HG03571 (cell line): Measurements from ENCODE around the gene MUC16.
"Not testable (repeated sequence)": the region's sequence is repeated elsewhere in the genome, so short reads cannot be mapped to it uniquely, and the experiment has no call there.

ENCODE experiments used
- ATAC-seq: cut with Tn5 transposase; IDR thresholded peaks from one replicate; pipeline ENCODE4 v1.9.1; 2021; ENCODE audit not compliant: unreplicated experiment

MUC16 gene

DNA sequence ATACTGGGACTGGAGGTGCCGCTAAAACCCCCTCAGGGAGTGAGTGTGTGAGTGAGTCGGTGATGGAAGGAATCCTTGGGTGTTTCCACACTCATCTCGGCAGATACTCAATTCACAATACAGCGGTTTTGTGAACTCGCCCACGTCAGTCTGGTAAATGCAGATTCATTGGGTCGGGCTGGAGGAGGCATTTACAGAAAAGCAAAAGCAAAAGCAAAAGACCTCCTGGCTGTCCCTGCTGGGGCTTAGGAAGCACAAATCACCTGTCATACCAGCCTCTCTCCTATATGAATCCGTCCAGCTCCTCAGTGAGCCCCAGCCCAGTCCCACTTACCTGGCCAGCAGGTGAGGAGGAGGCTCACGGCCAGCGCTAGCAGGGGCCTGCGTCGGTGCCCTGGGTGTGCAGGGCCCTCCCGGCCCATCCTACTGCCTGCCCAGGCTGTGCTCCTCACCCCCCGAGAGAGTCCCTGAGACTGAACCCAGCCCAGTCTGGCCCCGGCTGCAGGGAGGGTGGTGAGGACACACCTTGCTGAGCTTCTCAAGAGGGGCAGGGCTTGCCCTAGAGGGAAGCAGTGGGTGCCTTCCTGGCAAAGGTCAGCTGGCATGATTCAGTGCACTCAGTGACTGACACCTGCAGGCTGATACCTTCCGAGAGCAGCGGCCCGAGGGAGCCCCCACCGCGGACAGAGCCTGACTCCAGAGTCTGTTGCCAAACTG is at the start of gene MUC16:
Gene MUC16 (minus strand): TSS at position 475 of the 717 bp plus-strand sequence.
- no peak for ATAC-seq

DNA sequence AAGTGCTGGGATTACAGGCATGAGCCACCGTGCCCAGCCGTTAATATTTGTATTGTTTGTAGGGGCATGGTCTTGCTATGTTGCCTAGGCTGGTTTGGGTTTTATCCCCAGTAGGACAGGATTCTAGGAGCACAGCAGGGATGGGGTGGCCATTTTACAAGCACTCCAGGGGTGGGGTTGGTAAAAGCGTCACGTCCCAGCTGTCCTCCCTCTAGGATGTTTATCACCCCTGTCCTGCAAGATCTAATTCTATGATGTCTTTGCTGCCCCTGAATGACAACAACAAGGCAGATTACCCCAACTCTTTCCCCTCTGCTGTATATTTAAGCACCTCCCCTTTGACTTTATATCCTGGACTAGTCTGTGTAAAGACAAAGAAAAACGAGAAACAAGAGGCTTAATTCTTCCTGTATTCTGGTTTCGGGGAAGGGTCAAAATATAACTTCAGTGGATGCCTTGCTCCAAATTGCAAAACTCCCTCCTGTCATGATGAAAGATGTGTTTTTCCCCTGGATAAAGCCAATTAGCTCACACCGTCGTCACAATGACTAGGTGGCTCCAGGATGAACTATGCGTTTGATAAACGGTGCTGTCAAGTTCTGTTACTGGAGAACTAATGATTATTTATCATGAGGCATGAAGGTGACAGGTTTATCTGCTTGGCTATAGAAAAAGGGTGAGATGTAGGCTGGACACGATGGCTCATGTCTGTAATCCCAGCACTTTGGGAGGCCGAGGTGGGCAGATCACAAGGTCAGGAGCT is 48.9 kb upstream of the MUC16 start:
- no peak for ATAC-seq

DNA sequence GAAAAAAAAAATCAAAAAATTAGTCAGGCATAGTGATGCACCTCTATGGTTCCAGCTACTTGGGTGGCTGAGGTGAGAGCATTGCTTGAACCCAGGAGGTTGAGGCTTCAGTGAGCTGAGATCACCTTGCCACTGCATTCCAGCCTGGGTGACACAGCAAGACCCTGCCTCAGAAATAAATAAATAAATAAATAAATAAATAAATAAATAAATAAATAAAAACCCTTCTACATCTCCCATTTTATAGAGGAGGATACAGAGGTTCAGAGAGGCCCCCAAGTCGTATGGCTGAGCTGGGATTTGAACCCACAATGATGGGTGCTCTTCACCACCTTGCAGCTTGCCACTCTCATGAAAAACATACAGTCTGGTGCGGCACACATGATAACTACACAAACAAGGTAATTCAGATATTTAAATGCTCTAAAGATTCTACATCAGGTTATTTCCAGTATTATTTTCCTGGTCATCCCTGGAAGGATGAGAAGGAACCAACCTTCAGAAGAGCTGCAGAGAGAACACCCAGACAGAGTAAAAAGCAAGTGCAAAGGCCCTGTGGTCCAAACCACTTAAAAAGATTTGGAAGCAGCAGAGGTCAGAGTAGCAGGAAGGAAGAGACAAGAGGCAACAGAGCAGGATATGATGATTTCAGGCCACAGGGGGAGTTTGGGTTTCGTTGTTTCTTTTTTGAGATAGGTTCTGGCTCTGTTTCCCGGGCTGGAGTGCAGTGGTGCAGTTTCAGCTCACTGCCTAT is 47.5 kb upstream of the MUC16 start:
- no peak for ATAC-seq

DNA sequence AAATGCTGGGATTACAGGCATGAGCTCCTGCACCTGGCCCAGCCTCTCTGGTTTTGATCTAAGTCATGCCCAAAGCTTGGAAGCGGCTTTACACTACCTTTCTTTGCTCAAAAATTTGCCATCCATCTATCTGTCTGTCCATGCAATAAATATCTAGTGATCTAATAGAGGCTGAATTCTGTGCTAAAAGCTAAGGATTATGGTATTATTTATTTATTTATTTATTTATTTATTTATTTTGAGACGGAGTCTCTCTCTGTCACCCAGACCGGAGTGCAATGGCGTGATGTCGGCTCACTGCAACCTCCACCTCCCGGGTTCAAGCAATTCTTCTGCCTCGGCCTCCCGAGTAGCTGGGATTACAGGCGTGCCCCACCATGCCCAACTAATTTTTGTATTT is 45.9 kb upstream of the MUC16 start:
- not testable (repeated sequence) for ATAC-seq

DNA sequence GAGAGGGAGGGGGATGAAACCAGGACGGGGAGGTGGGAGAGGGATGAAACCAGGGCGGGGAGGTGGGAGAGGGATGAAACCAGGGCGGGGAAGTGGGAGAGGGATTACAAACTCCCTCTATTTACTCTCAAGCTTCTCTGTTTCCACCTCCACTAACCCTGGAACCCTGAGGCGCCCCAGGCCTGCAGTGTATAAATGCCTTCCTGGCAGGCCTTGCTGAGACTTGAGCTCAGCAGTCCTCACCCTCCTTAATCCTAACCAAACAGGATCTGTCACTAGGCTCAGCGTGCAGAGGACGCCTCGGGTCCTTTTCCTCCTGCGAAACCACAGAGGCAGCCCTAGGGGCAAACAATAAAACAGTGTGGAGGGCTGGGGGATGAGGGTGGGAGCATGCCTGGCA is 44.6 kb upstream of the MUC16 start:
- no peak for ATAC-seq

DNA sequence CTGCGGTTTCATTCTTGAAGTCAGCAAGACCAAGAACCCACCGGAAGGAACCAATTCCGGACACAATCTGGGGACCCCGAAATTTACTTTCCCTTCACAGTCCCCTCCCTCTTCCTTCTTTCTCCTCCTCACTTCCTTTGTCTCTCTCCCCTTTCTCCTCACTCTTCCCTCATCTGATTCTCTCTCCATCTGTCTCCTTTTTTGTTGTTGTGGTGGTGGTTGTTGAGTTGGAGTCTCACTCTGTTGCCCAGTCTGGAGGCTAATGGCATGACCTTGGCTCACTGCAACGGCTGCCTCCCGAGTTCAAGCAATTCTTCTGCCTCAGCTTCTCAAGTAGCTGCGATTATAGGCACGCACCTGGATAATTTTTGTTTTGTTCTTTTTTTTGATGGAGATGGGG is 44.0 kb upstream of the MUC16 start:
- ATAC-seq = no peak

DNA sequence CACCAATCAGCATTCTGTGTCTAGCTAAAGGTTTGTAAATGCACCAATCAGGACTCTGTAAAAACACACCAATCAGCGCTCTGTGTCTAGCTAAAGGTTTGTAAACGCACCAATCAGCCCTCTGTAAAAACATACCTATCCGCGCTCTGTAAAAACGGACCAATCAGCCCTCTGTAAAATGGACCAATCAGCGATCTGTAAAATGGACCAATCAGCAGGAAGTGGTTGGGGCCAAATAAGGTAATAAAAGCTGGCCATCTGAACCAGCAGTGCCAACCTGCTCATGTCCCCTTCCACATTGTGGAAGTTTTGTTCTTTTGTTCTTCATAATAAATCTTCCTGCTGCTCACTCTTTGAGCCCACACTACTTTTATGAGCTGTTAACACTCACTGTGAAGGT is 43.5 kb upstream of the MUC16 start:
- ATAC-seq = not testable (repeated sequence)

DNA sequence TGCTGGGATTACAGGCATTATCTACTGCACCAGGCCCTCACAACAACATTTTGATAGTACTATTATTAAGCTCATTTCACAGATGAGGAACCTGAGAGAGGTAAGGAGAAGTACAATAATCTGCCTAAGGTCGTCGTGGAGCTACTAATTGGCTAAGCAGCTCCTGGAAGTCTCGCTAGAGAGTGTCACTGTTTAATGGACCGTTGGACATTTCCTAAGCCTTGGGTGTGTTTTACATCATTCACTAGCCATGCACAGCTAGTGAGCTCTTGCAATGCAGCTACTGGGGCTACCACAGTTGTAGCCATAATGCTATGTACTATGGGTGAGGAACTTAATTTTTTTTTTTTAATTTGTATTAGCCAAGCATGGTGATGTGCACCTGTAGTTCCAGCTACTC is 42.7 kb upstream of the MUC16 start:
- ATAC-seq = no peak

DNA sequence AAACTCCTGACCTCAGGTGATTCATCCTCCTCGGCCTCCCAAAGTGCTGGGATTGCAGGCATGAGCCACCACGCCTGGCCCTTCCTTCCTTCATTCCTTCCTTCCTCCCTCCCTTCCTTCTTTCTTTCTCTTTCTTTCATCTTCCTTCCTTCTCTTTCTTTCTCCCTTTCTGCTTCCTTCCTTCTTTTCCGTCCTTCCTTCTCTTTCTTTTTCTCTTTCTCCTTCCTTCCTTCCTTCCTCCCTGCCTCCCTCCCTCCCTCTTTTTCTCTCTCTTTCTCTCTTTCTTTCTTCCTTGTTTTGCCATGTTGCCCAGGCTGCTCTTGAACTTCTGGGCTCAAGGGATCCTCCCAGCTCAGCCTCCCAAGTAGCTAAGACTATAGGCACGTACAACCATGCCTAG is 36.5 kb upstream of the MUC16 start:
- ATAC-seq = no peak

DNA sequence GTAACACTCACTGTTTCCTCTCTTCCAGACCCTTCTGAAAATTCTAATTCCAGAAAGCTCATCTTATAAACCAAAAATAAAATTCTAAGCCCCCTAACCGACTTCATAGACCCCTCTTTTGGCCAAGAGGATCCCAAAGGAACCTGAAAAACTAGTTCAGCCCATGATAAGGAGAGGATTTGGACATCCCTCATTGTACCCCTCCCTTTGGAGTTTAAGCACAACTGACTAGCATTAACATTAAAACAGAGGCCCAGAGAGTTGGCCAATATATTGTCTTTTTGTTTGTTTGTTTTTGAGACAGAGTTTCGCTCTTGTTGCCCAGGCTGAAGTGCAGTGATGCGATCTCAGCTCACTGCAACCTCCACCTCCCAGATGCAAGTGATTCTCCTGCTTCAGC is 34.2 kb upstream of the MUC16 start:
- no peak for ATAC-seq

DNA sequence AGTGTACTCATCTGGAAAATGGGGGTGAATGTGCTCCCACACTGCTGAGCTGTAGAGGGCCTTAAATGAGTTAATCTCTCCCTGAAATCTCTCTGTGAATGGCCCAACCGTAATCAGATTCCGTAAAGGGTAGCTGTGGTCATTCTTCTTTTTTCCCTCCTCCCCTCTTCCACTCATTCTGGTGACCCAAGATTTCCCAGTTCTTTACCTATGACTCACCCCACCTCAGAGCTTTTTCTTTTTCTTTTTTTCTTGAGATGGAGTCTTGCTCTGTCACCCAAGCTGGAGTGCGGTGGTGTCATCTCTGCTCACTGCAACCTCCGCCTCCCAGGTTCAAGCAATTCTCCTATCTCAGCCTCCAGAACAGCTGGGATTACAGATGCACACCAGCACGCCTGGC is 33.3 kb upstream of the MUC16 start:
- no peak for ATAC-seq

DNA sequence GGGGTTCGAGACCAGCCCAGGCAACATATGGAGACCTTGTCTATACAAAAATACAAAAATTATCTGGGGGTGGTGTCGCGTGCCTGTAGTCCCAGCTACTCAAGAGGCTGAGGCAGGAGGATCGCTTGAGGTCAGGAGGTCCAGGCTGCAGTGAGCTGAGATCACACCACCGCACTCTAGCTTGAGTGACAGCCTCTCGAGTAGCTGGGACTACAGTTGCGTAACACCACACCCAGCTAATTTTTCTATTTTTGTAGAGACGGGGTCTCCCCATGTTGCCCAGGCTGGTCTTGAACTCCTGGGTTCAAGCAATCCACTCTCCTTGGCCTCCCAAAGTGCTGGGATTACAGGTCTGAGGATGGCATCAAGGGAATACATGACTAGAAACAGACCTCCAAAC is 30.8 kb upstream of the MUC16 start:
- ATAC-seq = no peak

DNA sequence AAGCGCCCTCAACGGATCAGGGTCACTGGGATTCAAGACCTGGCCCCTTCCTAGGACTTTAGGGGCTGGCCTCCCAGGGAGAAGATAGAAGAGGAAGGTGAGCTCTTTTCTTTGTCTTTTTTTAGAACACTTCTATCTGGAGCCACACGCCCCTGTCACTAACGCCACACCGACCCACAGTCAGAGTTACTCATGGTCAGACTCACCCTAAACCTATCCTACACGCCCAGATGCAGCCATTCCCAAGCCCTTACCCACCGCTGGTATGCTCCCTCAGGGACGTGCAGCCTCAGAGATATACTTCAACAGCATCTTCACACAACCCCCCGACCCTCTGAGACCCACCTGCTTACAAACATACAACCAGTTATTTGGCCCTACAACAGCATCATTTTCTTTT is 29.9 kb upstream of the MUC16 start:
- ATAC-seq = no peak

DNA sequence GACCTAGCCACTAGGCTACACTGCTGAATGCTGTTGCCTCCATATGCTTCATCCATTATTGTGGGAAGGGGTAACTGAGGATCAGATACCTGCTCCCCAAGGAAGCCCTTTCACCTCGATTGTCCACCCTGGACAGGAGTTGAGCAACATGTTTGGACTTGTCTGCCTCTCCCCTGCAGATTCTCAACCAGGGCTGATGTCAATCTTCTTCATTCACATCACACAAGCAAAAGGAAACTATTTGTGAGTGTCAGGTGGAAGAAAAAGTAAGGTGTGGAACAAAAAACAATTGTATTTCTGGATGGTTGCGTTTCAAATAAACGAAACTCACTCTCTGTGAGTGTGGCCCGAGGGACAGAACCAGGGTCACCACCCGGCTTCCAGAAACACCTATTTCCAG is 29.5 kb upstream of the MUC16 start:
- no peak for ATAC-seq

DNA sequence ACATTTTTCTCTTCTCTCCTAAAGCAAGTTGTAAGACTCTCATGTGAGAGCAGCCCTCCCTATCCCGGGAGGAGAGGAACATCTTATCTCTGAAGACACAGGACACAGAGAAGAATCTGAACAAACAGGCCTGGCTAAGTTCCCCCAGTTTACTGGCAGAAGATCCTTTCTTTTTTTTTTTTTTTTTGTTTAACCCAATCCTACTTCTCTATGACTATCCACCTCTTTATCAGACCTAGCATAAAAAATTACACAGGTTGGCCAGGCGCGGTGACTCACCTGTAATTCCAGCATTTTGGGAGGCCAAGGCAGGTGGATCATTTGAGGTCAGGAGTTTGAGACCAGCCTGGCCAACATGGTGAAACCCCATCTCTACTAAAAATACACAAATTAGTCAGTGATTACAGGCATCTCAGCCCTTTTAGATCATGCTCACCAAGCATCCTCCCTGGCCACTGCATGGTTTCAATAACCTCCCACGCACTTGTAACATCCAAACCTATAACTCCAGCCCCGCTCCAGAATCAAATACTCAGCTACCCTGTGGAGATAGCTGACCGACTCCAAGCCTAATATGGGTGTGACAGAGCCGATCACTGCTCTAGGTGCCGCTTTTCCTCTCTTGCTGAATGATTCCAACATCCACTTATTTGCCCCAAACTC is 27.3 kb upstream of the MUC16 start:
- ATAC-seq = no peak

DNA sequence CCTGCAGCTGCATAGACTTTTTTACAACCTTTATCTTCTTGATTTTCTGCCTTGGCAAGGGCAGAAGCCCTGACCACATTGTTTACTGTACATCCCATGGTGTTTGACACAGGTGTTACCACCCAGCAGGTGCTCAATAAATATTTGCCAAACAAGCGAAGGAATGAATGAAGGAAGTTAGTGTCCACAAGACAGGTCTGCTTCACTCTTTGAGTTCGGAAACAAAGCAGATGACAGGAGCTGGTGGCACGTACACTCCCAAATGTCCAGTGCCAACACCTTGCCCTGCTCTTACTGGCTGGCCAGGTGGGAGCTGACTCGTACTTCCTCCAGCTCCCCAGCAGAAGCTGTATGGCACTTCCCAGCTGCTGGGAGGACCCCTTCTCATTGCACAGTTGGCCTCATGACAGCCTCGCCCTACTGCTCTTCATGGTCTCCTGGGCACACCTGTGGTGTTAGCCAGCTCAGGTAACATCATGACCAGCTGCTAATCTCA is 22.0 kb upstream of the MUC16 start:
- no peak for ATAC-seq

DNA sequence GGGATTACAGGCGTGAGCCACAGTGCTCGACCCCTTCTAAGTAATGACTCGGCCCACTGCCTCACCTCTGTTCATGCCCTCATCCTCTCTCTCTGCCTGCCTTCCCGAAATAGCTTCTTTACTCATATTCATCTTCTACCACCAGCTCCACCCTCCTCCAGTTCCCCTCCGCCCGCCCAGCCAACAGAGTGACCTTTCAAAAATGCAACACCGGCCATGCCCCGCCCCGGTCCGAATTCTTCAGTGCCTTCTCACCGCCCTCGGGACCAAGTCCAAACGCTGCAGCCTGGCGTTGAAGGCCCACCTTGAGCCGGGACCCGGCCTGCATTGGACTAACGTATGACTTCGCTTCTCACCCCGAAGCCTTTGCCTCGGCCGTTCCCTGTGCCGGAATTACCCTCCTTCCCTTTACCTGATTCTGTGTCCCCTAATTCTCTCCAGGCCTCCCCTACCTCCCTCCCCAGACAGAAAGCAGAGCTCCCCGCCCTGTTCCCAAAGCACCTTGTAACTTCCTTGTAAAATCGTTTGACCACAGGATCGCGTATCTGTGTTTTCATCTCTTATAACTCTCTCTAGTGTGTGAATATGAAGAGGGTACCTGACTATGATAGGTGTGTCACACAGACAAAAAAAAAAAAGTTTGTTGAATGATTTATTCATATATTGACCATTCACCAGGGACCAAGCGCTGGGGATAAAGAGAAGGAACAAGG is 8.1 kb upstream of the MUC16 start:
- no peak for ATAC-seq

DNA sequence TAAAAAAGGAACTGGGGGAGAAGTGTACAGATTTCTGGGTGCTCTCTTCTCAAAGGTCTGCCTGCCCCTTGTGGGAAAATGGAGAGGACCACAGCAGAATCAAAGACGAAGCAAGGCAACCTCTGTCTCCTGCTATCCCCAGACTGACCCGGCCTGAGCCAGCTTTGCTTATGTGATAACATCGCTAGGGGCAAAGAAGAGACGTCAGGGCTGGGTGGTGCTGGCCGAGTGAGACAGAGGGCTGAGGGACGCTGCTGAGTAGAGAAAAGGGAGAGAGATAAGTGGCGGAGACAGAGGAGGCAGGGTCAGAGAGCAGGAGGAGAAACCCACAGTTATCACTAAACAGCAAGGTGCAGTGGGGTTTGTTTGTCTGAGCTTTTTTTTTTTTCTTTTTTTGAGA is 4.6 kb upstream of the MUC16 start:
- no peak for ATAC-seq

DNA sequence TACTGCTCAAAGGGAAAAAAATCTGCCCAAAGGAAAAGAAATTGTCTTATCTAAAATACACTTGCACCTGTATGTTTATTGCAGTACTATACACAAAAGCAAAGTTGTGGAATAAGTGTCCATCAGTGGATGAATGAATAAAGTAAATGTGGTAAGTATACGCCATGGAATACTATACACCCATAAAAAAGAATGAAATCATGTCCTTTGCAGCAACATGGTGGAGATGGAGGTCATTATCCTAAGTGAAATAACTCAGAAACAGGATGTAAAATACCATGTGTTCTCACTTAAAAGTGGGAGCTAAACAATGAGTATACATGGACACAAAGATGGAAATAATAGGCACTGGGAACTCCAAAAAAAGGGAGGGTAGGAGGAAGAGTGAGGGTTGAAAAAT is 3.8 kb upstream of the MUC16 start:
- ATAC-seq = no peak

DNA sequence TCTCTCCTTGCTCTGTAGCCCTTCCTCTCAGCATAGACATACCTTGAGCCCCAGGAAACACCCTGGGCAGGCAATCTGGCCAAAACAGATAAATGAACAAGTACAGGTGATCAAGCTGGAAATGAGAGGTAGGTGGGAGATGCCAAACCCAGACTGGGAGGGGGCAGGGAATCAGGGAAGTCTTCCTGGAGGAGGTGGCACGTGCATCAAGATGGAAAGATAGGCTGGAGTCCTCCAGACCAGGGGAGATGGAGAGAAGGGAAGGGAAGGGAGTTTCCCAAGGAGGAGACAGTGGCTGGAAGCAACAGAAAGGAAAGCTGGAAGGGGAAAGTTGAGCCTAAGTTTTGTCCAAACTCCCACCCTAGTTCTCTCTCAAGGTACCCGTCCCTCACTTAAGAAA is 1.7 kb upstream of the MUC16 start:
- ATAC-seq = no peak

DNA sequence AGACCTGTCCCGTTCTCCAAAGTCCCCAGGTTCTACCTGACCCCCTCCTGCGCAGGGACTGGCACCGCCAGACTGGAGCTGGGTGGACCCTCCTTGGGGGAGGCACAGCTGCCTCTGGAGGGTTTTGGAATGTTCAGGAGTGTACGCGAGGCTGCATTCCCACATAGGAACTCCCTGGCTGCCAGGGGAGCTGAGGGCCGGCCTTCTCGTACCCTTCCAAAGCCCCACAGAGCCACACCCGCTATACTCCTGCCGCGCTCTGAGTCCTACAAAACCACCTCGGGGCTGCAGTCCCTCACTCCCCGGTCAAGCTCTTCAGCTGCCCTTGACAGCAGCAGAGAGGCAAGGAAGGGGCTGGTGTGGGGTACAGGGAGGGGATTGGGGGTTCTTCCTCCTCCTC is 484 bp upstream of the MUC16 start:
- no peak for ATAC-seq
